NCI-H2196 treated with DMSO at 0.1 percent for 48 hours (cell line): ENCODE data around the gene NREP.

ENCODE experiments used
- DNase-seq: peaks from one replicate; lab custom pipeline; 2025; ENCODE audit not compliant: unreplicated experiment; lab: John Stamatoyannopoulos, UW

NREP gene

GRCh38 chr5:111765613-111766571, 8.9 kb upstream of the NREP start:
- no peak for DNase-seq

DNA sequence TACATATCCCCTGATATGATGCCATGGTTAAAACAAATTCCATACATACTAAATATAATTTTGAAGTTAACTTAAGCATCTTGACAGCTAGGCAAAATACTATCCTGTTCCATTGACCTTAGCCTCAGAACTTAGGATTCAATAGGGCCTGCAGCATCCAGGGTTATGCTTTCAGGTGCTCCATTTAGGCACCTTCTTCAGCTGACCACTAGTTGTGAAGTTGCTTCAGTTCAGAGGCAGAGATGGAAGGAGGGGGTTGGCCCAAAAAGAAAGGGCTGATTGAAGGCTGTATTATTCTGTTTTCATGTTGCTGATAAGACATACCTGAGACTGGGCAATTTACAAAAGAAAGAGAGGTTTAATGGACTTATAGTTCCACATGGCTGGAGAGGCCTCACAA, 7.0 kb upstream of the NREP start:
- no peak for DNase-seq

- no peak for DNase-seq
These were observed 5.9 kb upstream of the NREP start for GRCh38 chr5:111762895-111763294.

- DNase-seq = no peak
These were observed 1.3 kb upstream of the NREP start for GRCh38 chr5:111758284-111758628.

GRCh38 chr5:111757355-111758283, 625 bp upstream of the NREP start:
- DNase-seq = peak; percentile 84

DNA sequence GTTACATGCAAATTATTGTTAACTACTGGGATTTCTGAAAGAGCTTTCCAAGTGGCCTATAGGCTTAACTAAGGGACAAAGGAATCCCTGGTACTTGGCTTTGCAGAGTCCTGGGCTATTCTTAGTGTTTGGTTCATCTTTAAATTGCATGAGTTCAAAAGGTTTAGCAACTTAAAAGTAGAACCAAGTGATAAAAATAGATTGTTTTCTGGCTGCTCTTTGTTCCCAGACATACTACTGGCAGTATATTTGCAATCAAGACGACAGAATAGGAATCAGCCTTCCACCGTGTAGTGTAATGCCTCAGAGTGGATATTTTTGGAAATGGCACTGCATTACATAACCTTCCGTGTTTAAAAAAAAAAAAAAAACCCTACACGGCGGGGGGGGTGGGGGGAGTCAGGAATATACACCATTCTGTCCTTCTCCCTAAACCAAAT, 1.0 kb downstream of the NREP start:
- DNase-seq = no peak

DNA sequence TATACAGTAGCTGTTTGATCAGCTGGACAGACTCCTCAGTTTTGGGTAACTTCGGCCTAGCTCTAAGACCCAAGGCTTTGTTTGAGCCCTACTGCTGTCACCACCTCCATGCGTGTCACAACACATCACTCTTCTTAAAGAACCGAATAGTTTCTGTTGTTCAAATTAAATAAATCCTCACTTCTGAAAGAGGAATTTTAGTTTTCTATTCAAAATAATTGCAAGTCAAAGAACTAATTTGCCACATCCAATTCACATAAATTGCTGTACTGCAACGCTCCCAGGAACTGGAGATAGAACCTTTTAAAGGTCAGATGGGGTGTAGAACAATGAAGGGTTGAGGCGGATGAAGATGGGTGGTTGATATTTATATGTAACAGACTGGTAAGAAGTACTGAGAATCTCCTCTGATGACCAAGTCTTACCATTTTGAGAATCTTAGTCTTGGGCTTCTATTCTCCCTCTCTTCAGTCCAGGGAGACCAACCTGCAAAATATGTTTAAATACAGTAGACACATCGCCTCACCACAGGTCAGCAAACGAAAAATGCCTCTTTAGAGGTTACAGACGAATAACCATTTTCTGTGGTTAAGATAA, 1.6 kb downstream of the NREP start:
- DNase-seq = no peak

DNA sequence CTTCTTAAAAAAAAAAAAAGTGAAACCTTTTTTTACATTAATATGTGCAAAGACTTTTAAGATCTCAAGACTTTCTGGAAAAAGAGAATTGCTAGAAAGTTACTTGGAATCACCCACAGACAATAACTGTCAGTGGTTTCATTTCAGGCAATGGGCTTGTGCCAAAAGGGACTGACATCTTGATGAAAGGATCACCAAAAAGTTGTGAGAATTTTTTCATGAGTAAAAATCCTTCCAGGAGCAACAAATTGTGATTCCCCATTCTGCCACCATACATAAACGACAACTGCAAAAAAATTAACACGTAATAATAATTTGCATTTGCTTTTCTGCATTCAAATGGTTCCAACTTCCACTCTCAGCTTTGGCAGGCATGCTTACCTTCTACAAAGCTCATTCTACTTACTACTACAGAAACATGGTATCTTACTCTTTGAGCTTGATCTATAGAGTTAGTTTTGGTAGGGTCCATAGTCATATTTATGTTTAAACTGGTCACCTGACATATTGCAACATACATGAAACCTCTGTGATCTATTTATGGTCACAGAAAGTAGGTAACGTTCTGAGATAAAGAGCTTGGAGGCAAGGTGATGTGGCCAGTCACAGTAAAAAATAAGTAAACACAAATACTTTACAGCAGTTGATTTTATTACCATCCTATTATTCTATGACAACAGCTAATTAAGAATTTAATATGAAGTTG, 3.0 kb downstream of the NREP start:
- DNase-seq = no peak

- no peak for DNase-seq
These were observed 4.5 kb downstream of the NREP start for GRCh38 chr5:111752426-111752965.

DNA sequence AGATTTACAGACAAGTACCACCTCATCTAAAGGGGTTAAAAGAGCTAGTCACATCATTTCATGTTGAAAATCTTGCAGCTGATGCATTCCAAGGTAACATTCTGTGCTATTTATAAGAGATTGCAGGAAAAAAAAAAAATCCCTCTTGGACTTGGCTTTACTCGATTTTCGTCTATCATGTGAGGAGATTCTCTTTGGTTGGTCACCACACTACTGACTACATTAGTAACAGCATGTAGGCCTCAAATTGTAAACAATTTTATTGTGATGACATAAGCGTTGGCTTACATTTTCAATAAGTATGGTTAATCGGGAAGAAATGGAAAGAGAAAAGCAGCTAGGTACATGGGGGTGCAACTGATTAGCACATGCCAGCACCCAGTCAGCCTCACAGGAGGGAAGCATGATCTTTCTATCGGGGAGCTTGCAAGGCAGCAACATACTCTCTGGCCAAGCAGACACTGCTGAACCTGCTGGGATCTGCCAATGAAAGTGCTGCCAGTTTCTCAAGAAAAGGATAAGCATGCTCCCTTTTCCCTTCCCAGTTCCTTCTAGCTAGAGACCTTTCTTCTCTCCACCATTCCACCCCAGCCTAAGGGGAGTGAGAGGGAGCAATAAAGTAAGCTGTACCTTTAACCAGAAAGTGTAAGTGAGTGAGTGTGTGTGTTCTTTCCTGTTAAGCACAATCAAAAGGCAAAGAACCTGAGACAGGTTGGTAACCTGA, 7.5 kb downstream of the NREP start:
- no peak for DNase-seq

- DNase-seq = no peak
These were observed 8.7 kb downstream of the NREP start for GRCh38 chr5:111748304-111748763.

- no peak for DNase-seq
These were observed 9.7 kb downstream of the NREP start for GRCh38 chr5:111747337-111747736.

GRCh38 chr5:111746791-111747190, 10.2 kb downstream of the NREP start:
- DNase-seq = no peak

- DNase-seq = no peak
These were observed 11.8 kb downstream of the NREP start for GRCh38 chr5:111745075-111745739.

DNA sequence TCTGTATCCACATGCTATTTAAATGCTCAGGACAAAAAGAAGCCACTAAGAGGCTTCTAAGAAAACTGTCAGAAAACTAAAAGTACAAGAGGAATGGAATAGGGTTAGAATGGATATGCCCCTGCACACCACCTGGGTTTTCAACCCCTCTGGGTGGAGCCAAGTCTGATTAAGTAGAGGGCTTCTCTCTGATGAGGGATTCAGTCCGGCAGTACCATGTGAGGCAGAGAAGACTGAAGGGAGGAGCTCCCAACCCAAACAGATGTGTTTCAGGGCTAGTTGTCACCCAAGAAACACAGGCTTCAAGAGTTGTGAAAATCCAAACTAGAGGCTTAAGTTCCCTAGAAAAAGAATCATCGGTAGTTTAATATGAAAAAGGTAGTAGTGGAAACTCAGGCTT, 12.5 kb downstream of the NREP start:
- no peak for DNase-seq

DNA sequence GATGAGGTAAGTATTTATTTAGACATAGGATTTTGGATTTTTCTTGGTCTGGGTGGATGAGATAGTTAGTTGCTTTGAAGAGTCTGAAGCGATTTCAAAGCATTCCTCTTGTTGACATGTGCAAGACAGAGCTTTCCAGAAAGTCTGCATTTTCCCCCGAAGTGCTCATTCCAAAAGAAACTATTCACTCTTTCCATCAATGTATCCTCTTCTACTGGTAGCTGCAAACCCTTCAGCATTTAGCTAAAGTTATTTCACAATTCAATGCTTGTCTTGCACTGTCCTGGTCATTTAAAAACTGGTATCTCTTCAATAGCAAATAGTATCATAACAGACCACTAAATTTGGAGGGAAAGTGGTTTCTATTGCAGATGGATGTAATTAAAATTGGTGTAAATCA, 13.0 kb downstream of the NREP start:
- no peak for DNase-seq

GRCh38 chr5:111743512-111743911, 13.5 kb downstream of the NREP start:
- no peak for DNase-seq

DNA sequence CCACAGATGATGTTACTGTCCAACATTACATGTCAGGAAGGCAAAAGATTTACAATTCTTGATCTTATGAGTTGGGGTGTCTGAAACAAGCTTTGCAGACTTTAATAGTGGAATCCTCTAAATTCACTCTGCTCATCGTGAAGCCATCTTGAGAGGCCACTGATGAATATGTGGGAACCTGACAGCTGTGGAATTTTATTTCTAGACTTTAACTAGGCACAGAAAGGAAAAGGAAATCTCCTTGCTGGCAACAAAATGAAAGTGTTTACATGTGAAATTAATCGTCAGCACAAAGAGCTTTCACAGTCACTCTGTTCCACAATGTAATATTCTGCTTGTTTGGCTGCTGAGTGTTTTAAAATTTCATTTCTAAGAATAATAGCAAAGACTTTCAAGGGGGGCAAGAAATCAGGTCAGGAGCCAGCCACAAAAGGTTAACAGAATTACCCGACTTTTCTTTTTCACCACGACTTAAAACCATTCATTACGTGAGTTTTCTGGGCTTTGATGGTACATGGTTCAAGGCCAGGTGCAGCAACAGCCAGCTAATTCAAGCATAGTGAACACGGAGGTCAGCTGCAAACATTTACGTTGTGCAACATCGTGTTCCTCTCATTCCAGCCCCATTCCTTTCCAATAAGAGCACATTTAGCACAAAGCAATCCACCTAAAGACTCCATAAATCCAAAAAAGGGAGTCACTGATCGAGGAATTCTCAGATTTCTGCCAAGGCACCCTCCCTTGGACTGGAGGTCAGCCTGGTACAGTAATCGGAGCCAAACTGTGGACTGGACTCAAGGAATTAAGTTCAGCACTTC, 14.6 kb downstream of the NREP start:
- DNase-seq = no peak
